Esophagus squamous epithelium (tissue), 5 donors: ENCODE results near the gene RBMS3. TPM values are rescaled to one million over a fixed set of nuclear protein-coding genes. Genes with fewer than 3 reads are reported as not detected.
A peak's percentile ranks its signal among the peaks of the same experiment; 100 is the strongest.

Experiments
- DNase-seq: peaks from one replicate; lab custom pipeline; 2025; lab: John Stamatoyannopoulos, UW
- H3K27ac ChIP-seq, 4 donors: fragments of 200-600 bp; sonication (generic); one replicate each; pipeline ENCODE4 v1.5.1; 2016 to 2019; ENCODE audit warnings: mild to moderate bottlenecking in 1 of 4
- H3K27me3 ChIP-seq, 4 donors: fragments of 200-600 bp; sonication (generic); 1 replicate in 3 of 4; 2 replicates in 1 of 4; pipeline versions ENCODE4 v1.5.1 to v1.6.0; 2017 to 2021; ENCODE audit warnings: antibody characterized with exemption in 1 of 4
- H3K36me3 ChIP-seq, 3 donors: fragments of 200-600 bp; sonication (generic); one replicate each; pipeline ENCODE4 v1.5.1; 2016 to 2019
- H3K4me1 ChIP-seq, 3 donors: fragments of 200-600 bp; sonication (generic); one replicate each; pipeline ENCODE4 v1.5.1; 2017 to 2019
- H3K4me3 ChIP-seq, 4 donors: fragments of 200-600 bp; sonication (generic); 1 replicate in 3 of 4; 2 replicates in 1 of 4; pipeline ENCODE4 v1.5.1; 2016 to 2019; ENCODE audit warnings: mild to moderate bottlenecking in 2 of 4, moderate library complexity in 1 of 4
- H3K9me3 ChIP-seq, 3 donors: fragments of 200-600 bp; sonication (generic); one replicate each; pipeline ENCODE4 v1.5.1; 2016 to 2019
- POLR2A ChIP-seq, 4 donors: fragments of 450-650 bp; IDR thresholded peaks; one replicate each; pipeline ENCODE4 v1.6.1; 2017; ENCODE audit warnings: antibody characterized with exemption in 4 of 4, mild to moderate bottlenecking in 4 of 4, moderate library complexity in 3 of 4
- WGBS, 2 donors: methylation state at CpG; one replicate each; pipeline ENCODE4 v1.1.5; 2018; 5-methylcytosine and 5-hydroxymethylcytosine counted together
- intact Hi-C: fragments of 100-400 bp; cut with DNase I; formaldehyde crosslinking; loops from one replicate; pipeline ENCODE4 v1.15.0; 2022
- total RNA-seq, 4 donors: library from RNA; depleted of rRNA; stranded (reverse); fragments of >200 nt; gene quantifications; one replicate each; pipeline ENCODE4 v1.1.0, GENCODE V29; 2016
- TF ChIP-seq, protein P1 (sequence below), 6 experiments: fragments of 450-650 bp in 4 of 6; fragments of 200-600 bp in 2 of 6; sonication (generic) in 2 of 6; IDR thresholded peaks; one replicate each; pipeline ENCODE4 v1.5.1; 2016 to 2019; ENCODE audit warnings: antibody characterized with exemption in 6 of 6, mild to moderate bottlenecking in 4 of 6, moderate library complexity in 4 of 6
- donor health status: DM: yes; HTN: yes; CAD: no.

The RBMS3 gene
- total RNA-seq, 4 donors from 2014 or later, result 0.57 to 35.7 (median 6.1) TPM

DNA sequence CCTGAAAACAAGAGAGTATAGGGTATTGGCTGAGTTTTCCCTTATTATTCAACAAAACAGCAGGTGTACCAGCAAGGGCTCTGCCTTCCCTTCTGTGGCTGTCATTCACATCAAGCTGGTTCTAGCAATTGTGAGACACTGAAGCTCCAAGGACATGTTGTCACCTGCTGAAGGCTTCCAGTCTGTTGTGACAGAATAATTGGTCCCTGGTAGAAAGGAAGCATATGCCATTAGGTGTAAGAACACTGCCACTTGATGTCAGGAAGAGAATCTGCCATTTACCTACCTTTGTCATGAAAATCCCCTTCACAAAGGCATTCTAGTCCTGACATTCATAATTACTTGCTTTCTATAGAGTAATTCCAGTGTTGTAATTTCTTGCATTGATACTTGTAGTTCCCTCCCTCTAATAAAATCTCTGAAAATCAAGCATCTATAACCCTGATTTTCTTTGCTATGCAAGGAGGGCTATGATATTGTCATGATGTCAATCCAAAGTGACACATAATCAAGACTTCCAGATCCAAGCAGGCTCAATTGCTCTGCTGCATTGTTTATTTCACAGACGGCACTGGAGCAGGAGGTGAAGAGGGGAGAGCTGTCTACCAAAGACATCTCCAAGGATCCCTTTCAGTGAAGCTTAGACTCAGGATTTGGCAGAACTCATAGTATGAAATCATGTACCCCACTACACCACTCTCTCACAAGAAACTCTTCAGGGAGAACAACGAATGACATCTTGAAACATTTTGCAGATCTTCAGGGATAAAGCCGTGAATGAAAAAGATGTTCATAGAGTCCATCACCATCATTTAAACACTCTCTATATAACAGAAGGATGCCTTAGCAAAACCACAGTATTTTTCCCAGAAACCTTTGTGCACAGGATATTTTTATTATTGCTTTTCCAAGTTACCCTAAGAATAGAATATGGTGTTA is 425.3 kb downstream of the RBMS3 start:
- intact Hi-C loops, result no loop called here
- peaks cover 0 to 6% (median 0%) of the 10 kb centered on the region in 3 donors for H3K4me1 ChIP-seq
- H3K4me3 ChIP-seq, result no peak overlapping the region
- no peaks in the 10 kb centered on the region for H3K27me3 ChIP-seq
- no peak overlapping the region for H3K27ac ChIP-seq
- DNase-seq, result no peak
- H3K9me3 ChIP-seq, result peaks cover 0 to 4% (median 0%) of the 10 kb centered on the region in 3 donors
- WGBS, 2 donors, result 63 to 74% methylated on average over 3 of the region's 3 CpGs
- TF ChIP-seq, protein P1, sequence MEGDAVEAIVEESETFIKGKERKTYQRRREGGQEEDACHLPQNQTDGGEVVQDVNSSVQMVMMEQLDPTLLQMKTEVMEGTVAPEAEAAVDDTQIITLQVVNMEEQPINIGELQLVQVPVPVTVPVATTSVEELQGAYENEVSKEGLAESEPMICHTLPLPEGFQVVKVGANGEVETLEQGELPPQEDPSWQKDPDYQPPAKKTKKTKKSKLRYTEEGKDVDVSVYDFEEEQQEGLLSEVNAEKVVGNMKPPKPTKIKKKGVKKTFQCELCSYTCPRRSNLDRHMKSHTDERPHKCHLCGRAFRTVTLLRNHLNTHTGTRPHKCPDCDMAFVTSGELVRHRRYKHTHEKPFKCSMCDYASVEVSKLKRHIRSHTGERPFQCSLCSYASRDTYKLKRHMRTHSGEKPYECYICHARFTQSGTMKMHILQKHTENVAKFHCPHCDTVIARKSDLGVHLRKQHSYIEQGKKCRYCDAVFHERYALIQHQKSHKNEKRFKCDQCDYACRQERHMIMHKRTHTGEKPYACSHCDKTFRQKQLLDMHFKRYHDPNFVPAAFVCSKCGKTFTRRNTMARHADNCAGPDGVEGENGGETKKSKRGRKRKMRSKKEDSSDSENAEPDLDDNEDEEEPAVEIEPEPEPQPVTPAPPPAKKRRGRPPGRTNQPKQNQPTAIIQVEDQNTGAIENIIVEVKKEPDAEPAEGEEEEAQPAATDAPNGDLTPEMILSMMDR (IDR thresholded peaks at IDR 0.05), result no peak
- TF ChIP-seq POLR2A (IDR thresholded peaks at IDR 0.05), result no peak
- no peaks in the 10 kb centered on the region for H3K36me3 ChIP-seq

DNA sequence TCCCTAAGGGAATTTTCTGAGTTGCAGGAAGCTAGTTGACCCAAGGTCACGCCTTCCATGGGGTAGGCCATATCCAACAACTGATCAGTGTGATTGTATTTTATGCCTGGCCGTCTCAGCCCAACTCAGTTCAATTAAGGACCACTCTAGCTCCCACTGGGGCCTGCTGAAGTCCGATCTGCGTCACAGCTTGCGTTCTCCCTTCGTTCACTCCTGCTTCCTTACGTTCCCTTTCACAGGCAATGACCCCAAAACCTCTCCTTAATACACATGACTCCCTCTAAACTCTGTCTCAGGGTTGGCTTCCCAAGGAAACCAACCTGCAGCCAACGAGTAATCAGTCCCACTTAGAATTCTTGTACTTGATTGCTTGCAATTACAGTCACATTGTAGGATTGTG is 428.0 kb downstream of the RBMS3 start:
- Histone ChIP-seq H3K27me3 (no peaks in the 10 kb centered on the region), H3K36me3 (no peaks in the 10 kb centered on the region), H3K27ac (no peak overlapping the region), H3K9me3 (no peaks in the 10 kb centered on the region), H3K4me1 (peaks cover 0 to 10% (median 0%) of the 10 kb centered on the region in 3 donors), H3K4me3 (no peak overlapping the region)
- 86 to 87% methylated on average over 8 of the region's 8 CpGs for WGBS, 2 donors
- intact Hi-C loops, result no loop called here
- TF ChIP-seq, protein P1 (IDR thresholded peaks at IDR 0.05), result no peak
- no peak for TF ChIP-seq POLR2A (IDR thresholded peaks at IDR 0.05)
- DNase-seq, result no peak

DNA sequence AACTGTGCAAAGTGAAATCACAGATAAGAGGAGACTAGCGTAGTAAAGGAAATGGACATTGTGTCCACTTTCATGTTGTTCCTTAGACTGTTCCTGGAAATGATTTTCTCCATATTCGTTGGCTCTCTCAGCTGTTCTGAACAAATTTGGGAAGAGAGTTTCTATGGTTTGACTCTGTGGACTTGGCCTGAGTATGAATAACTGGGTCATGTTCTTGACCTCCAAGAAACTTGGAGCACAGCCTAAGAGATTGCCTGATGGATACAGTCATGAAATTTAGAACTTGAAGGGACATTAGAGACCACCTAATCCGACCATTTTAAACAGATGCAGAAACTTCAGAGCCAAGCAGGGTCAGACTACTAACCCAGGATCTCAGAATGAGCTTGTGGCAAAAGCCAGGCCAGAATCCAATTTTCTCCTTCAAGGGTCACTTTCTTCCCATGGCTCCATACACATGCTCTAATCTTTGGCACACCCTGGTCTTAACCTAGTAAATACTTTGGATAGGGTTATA is 430.4 kb downstream of the RBMS3 start:
- Histone ChIP-seq H3K4me1 (peaks cover 0 to 10% (median 0%) of the 10 kb centered on the region in 3 donors), H3K36me3 (no peaks in the 10 kb centered on the region), H3K27me3 (no peaks in the 10 kb centered on the region), H3K27ac (peak overlapping the region in 3 of 4 donors; percentile 8 to 37 (median 24)), H3K9me3 (no peaks in the 10 kb centered on the region), H3K4me3 (no peak overlapping the region)
- 54 to 63% methylated on average over 3 of the region's 3 CpGs for WGBS, 2 donors
- intact Hi-C loops, result no loop called here
- no peak for TF ChIP-seq POLR2A (IDR thresholded peaks at IDR 0.05)
- TF ChIP-seq, protein P1 (IDR thresholded peaks at IDR 0.05), result no peak
- DNase-seq, result no peak

DNA sequence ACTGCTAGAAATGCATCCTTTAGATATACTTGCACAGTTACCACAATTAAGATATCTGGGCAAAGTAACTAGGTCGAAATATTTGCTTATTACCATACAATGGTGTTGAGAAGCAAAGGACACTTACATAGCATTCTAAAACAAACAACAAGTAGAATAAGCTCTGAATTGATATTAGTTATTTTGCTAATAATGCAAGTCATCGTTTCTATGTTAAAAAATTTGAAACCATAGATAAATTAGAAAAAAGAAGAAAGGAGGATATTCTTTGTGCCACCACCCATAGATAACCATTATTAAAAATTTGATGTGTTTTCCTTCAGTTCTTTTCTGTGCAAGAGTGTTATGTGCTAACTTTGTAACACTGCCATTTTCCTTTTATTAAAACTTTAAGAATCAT is 435.3 kb downstream of the RBMS3 start:
- intact Hi-C loops, result no loop called here
- no peak for TF ChIP-seq POLR2A (IDR thresholded peaks at IDR 0.05)
- TF ChIP-seq, protein P1 (IDR thresholded peaks at IDR 0.05), result no peak
- Histone ChIP-seq H3K27me3 (no peaks in the 10 kb centered on the region), H3K36me3 (no peaks in the 10 kb centered on the region), H3K4me3 (no peak overlapping the region), H3K9me3 (no peaks in the 10 kb centered on the region), H3K4me1 (peaks cover 0 to 4% (median 0%) of the 10 kb centered on the region in 3 donors), H3K27ac (no peak overlapping the region)
- WGBS, 2 donors, result 79 to 86% methylated on average over 2 of the region's 2 CpGs
- no peak for DNase-seq

DNA sequence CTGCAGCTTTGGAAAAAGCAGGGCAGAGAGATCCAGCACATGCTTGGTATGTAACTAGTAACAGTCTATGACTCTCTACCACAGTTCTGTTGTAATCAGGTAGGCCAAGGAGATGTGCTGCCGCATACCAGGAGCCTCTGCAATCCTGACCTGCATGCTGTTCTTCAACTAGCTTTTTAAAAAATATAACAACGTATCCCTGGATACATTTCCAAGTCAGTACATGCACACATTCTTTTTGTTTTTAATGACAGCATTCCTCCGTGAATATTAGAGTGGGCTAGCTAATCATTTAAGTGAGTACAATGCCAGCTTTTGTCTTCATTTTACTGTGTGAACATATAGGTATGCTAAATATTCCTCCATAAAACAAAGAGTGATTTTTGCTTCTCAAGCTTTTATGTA is 437.8 kb downstream of the RBMS3 start:
- no peak overlapping the region for H3K4me3 ChIP-seq
- no peaks in the 10 kb centered on the region for H3K4me1 ChIP-seq
- intact Hi-C loops, result no loop called here
- no peaks in the 10 kb centered on the region for H3K27me3 ChIP-seq
- no peak overlapping the region for H3K27ac ChIP-seq
- WGBS, 2 donors, result 40 to 53% methylated on average over 3 of the region's 3 CpGs
- TF ChIP-seq, protein P1 (IDR thresholded peaks at IDR 0.05), result no peak
- TF ChIP-seq POLR2A (IDR thresholded peaks at IDR 0.05), result no peak
- H3K36me3 ChIP-seq, result no peaks in the 10 kb centered on the region
- no peak for DNase-seq
- H3K9me3 ChIP-seq, result no peaks in the 10 kb centered on the region
